Mammary epithelial cell (primary cell): ENCODE results near the gene RABIF.
A peak's percentile ranks its signal among the peaks of the same experiment; 100 is the strongest.

Experiments
- EZH2 ChIP-seq: IDR thresholded peaks from 2 replicates; pipeline ENCODE4 v1.6.1; 2012; ENCODE audit warnings: low read length, inconsistent platforms, borderline replicate concordance
- TF ChIP-seq, protein P1 (sequence below), 2 donors: IDR thresholded peaks in 1 of 2; conservative IDR thresholded peaks in 1 of 2; 2 replicates each; pipeline ENCODE4 v1.5.1; 2011 to 2012; ENCODE audit warnings: inconsistent platforms in 2 of 2, low read length in 2 of 2, mild to moderate bottlenecking in 2 of 2, control low read depth in 1 of 2, low read depth in 1 of 2; ENCODE audit not compliant: insufficient read depth in 1 of 2; ENCODE audit errors: extremely low read depth in 1 of 2

DNA sequence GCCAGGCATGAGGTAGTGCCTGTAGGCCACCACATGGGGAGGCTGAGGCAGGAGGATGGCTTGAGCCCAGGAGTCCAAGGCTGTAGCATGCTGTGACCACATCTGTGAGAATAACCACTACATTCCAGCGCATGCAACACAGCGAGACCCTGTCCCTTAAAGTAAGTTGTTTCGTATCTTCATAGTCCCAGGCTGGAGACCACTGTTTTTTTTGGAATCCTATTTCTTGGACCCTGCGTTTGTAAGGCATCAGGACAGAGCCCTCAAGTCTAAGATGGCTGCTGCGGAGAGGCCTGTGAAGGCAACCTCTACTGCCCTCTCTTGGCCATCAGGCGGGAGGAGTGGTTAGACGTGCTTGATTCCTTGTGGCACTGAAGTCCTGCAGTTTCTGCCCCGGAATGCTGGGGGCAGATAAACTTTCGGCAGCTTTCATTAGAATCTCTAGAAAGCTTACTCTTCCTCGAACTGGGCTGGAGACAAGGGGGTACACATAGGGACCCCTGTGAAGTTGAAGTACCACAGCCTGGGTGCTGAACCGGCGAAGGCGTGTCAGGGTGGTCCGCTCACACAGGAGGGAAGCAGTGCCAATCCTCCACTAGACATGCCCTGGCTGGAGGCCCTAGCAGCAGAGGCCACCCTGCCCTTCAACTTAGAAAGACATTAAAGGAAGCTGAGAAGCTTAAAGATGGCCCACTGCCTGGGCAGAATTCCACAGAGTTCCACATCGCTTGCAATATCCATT, 36.6 kb downstream of the RABIF start:
- TF ChIP-seq, protein P1, sequence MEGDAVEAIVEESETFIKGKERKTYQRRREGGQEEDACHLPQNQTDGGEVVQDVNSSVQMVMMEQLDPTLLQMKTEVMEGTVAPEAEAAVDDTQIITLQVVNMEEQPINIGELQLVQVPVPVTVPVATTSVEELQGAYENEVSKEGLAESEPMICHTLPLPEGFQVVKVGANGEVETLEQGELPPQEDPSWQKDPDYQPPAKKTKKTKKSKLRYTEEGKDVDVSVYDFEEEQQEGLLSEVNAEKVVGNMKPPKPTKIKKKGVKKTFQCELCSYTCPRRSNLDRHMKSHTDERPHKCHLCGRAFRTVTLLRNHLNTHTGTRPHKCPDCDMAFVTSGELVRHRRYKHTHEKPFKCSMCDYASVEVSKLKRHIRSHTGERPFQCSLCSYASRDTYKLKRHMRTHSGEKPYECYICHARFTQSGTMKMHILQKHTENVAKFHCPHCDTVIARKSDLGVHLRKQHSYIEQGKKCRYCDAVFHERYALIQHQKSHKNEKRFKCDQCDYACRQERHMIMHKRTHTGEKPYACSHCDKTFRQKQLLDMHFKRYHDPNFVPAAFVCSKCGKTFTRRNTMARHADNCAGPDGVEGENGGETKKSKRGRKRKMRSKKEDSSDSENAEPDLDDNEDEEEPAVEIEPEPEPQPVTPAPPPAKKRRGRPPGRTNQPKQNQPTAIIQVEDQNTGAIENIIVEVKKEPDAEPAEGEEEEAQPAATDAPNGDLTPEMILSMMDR (conservative IDR thresholded peaks at IDR 0.05 in 1 of 2, IDR thresholded peaks at IDR 0.05 in 1 of 2; ENCODE audit: extremely low read depth in 1 of 2, insufficient read depth in 1 of 2, low read depth in 1 of 2, low read length in 2 of 2): peak; percentile 59 to 77
- TF ChIP-seq EZH2: no peak
